Stimulated activated naive CD8-positive, alpha-beta T cell treated with anti-CD3 and anti-CD28 coated beads, Interleukin-15, Interleukin-2, amounts not matched to agents 100 U/mL and 50 U/mL, for 24 hours (primary cell): ENCODE results near the gene POLR2M.

ENCODE experiments used
- ATAC-seq: fragments of 150-1000 bp; cut with Tn5 transposase; one replicate; pipeline ENCODE4 v1.10.0; 2021
- DNase-seq: peaks from one replicate; pipeline ENCODE4 v3.0.0; 2021

Gene POLR2M

DNA sequence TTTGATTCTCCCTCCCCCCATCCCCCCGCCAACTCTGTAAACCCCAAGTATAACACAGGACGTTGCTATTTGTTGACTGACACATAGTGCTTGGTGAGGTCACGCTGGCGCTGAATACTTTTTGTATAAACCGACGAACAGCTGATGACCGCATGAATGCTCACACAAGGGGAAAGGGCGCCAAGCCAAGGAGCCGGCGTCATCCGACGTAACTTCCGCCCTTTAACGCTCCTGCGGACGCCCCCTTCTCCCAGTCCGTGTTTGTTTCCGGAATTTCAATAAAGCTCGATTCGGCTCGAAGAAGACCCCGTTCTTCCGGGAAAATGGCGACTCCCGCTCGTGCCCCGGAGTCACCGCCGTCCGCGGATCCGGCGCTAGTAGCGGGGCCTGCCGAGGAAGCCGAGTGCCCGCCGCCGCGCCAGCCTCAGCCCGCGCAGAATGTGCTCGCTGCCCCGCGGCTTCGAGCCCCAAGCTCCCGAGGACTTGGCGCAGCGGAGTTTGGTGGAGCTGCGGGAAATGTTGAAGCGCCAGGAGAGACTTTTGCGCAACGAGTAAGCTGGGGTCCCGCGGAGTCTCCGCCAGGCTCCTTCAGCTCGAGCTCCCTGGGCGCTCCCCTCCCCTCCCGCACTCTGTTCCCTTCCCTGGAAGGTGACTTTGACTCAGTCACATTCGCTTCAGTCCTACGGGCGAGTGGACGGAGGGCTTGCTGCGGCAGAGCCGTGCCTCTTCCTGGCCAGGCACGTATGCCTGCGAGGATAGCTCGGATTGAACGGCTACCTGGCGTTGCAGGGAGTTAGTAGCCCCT lies at the start of gene POLR2M:
TSS of gene POLR2M (plus strand) at position 310 of the 805 bp plus-strand sequence. CDS start at position 439, 129 bp downstream.
- ATAC-seq (peak; percentile 97), DNase-seq (peak; percentile 89)

DNA sequence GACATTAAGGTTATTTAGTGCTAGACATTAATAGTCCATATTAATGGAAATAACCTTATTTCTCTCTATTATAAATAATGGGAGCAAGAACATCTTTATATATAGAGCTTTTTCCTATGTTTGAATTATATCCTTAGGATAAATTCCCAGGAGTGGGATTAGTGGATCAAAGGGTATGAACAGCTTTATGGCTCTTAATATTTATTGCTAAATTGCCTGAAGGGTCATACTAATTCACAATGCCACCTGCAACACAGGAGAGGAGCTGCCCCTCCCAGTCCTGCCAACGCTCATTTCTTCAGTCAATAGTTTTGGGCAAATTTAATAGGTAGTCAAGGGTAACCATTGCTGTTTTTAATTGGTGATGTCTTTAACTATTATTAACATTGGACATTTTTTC lies 48.9 kb upstream of the POLR2M start:
- ATAC-seq (no peak), DNase-seq (no peak)

DNA sequence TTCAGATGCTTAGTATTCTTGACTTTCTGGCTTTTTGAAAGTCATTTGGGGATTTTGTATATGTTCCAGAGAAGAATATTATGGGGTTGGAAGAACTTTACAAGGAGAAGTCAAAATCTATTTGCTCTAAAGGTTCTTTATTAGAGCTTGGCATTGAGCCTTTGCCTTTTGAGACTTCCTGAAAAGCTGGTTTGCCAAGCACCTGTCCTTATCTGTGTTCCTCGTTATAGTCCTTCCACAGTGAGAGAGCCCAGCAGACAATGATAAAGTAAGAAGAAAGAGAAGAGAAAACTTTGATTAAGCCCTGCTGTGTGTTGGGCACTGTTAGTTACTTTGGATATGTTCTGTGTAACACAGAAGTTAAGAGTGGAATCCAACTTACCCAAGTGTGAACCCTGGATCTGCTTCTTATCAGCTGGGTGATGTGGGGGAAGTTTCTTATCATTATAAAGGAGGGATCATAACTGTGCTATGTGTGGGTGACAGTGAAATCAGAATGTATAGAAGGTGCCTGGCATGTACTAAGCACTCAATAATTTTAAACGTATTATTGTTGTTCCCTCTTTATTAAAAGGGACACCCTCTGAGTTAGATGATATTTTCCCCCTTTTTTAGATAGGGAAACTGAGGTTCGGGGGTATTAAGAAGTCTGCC lies 44.3 kb upstream of the POLR2M start:
- DNase-seq: no peak
- no peak for ATAC-seq

DNA sequence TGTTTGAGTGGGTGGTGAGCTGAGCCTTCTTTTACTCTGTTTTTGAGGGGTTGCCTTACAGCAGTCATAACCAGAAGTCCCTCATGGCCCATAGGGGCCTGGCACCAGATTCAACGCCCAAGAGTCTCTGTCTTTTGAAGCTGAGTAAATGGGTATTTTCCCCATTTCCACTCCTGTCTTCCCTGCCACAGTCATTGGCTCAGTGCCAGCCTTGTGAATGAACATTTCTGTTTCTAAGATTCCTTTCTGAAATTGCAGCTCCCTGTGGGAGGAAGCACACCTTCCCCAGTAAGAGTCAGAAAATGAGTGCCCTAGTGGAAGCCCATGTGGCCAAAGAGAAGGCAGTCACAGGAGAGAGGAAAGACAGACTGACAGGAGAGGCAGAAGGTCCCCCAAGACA lies 43.7 kb upstream of the POLR2M start:
- ATAC-seq (no peak), DNase-seq (no peak)

DNA sequence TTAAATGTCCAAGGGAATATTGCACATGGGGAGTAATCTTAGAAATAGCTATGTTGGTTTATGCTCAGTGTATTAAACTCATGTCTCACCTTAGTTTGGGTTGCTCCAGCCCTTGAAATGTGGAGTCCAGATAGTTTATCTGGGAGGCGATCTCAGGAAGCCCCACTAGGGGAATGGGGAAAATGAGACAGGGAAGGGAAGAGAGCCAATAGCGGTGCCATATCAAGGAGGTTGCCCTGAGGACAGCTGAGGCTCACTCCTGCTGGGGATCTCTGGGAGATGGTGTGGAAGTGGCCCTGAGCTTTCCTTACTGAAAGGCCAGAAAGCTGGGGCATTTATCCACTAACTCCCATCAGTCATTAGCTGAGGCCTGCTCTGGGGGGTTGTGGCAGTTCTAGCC lies 43.3 kb upstream of the POLR2M start:
- no peak for ATAC-seq
- DNase-seq: no peak

DNA sequence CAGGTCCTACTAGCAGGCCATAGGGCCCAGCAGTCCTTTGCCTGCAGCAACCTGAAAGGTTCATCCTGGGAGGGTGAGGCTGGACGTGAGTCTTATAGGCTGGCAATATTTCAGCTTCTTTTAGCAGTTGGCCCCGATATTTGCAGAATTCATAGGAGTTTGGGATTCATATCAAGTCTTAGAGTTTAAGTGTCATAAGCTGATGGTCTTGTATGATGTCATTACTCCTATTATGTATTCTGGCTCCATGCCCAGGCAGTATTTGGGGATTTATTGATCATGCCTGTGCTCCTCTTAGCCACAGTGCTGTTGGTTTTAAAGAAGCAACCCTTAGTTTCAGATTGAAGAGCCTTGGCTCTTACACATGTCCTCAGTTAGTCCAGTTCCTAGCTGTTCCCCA lies 41.3 kb upstream of the POLR2M start:
- ATAC-seq: no peak
- DNase-seq: no peak

DNA sequence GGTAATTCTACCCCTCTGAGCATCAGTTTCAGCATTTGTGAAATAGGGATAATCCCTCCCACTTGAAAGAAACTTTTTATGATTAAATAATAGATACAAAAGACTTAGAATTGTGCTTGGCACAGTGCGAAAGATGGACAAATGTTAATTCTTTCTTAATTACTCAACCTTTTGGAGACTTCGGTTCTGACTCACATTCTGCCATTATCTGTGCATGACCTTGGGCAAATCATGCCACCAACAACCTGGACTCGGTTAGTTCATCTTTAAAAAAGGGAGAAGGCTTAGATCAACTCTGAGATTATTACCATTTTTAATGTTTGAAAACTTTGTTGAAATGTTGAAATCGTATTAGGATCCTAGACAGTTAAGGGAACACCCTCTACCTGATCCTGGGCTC lies 40.6 kb upstream of the POLR2M start:
- no peak for ATAC-seq

DNA sequence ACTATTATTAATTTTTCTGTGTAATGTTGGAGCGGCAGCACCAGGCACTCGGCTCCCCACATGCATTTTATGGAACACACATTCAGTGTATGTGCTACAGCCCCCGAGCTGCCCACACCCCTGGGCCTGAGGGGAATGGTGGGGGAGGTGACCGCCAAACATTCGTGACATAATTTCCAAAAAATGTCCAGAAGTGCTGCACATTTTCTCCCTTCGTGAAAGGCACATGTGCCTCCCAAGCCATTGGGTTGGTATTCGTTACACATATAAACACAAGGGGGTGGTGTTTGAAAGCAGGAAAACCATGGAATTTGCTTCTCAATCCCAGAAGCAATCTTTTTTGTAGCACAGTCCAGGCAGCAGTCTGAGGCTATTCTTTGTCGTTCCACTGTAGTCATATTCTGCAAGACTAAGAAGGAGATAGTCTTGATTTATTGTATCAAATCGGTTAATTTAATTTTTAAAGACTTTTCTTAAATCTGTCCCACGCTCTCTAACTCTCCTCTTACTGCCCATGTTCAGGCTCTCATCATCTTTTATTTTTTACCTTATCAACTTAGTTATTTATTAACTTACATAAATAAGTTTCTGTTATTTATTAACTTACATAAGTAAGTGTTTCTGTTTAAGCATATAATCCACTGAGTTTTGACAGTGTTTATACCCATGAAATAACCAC lies 39.2 kb upstream of the POLR2M start:
- ATAC-seq: no peak
- DNase-seq: no peak

More for the DNA sequence above, 40.6 kb upstream of the POLR2M start:
- no peak for DNase-seq

DNA sequence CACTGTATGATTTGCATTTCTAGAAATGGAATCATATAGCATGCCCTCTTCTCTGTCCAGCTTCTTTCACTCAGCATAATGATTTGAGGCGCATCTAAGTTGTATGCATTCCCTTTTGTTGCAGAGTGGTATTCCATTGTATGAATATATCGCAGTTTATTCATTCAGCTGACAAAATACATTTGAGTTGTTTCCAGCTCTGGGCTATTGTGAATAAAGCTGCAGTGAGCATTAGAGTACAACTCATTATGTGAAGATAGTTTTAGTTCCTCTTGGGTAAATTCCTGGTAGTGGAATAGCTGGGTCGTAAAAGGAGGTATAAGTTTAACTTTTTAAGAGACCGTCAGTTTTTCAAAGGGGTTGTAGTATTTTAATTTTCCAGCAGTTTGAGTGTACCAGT lies 38.5 kb upstream of the POLR2M start:
- DNase-seq (no peak), ATAC-seq (no peak)

DNA sequence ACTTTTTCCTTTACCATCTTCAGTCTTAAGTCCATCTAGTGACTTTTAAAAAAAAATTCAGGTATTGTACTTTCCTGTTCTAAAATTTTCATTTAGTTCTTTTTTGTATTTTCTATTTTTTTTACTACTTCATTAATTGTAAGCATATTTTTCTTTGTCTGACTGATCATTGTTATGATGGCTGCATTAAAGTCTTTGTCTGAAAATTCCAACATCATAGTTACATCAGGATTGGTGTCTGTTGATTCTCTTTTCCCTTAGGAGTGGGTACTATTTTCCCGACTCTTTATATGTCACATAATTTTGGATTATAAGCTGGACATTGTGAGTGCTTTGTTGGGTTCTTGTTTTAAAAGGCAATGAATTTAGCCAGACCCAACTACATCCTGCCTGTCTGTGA lies 34.9 kb upstream of the POLR2M start:
- DNase-seq: no peak
- ATAC-seq: no peak

DNA sequence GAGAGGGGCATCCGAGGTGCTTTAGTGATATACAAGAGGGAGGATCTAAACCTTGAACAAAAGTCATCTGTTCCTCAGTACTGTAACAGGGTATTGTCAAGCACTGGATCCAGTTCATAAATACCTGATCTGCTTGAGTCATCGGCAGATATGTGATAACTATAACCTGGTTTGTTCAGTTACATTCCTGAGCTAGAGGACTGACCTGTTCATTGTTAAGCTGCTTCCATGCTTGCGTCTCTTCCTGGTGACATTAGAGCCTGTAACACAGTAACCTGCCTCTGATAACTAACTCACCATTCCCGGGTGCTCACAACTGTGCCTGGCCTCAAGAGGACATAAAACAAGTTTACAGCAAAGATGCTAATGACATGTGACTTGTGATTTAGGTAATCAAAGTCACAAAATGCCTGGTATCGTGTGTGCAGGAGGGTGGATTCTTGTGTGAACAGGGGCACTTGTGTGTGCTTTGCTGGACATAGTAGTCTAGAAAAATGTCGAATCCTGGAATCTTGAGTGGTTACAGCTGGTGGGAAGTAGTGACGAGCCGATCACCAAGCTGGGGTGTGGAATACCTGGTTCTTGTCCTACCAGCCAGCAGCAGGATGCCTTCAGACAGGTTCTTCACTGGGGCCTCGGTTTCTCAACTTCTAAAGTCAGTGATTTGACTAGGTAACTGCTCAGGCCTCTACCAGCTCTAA lies 30.9 kb upstream of the POLR2M start:
- no peak for ATAC-seq
- no peak for DNase-seq

DNA sequence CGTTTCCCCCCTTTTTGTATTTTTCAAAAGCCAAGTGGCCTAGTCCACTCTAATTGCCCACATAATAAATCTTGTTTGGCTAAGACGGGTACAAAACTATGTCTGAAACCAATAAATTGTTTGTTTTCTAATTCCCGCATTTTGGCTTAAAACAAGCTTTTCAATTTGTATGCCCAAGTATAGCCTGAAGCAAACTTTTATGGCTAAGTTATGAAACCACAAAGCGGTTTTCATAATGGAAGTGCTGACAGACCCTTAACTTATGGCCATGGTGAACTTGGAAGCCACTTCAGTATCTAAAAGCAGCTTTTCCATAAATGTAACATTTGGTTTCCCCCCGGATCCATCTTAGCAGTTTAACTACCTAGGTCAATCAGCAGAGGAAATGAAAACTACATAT lies 29.9 kb upstream of the POLR2M start:
- ATAC-seq (no peak), DNase-seq (no peak)

DNA sequence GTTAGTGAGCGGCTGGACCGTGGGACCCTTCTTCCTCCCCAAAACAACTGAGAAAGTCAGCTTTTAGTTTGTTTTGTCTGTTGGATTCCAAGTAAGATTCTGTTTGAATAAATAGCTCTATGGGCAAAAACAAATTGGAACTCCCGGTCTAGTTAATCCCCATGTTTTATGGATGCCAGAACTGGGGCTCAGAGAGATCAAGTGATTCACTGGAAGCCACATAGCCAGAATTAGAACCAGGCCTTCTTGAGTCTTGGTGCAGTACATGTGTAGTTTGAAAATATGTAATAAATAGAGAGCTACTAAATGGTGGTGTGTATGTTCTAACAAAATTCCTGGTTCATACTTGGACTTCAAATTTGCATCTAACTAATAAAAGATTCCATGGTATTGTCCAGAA lies 29.3 kb upstream of the POLR2M start:
- ATAC-seq (no peak), DNase-seq (no peak)

DNA sequence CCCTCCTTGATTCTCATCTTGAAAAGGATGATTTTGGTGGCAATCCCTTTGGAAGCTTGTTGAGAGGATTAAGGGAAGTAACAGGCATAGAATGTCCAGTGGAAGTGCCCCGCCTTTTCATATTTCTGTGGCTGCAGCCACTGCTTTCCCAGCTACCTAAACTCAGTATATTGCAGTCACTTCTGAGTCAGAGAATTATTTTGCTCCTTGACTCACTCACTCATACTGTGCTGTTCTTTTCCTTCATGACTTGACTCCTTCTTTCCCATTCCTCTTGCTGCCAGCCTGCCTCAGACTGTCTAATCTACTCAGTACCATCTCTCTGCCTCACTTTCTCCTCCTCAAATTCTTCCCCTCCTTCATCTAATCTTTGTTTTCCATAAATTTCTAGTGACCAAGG lies 26.5 kb upstream of the POLR2M start:
- ATAC-seq (no peak), DNase-seq (no peak)

DNA sequence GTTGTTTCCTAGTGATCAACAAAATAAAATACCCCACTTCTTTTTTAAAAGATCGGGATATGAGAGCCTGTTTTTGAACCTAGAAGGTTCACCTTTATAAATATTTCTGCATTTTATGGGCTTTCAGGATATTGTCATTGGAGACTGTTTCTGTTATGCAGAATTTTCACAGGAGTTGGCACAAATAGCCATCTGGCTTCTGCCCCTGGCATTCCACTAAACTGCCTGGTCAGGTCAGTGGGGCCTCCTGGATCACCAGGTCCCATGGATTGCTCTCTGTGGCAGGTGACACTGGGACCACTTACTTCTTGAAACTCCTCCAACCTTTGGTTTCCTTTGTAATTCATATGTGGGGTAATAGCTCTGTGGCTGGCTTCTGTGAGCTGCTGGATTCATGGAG lies 25.5 kb upstream of the POLR2M start:
- DNase-seq (no peak), ATAC-seq (no peak)

DNA sequence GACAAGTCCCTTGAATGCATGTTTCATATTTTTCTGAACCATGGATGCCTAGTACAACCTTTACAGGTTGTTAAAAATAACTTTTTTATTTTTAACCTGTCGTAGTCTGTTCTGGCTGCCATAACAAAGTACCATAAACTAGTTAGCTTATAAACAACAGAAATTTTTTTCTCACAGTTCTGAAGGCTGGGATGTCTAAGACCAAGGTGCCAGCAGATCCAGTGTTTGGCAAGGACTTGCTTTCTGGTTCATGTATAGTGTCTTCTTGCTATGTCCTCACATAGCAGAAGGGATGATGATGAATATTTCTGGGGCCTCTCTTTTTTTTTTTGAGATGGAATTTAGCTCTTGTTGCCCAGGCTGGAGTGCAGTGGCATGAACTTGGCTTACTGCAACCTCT lies 23.0 kb upstream of the POLR2M start:
- ATAC-seq: no peak
- DNase-seq: no peak

DNA sequence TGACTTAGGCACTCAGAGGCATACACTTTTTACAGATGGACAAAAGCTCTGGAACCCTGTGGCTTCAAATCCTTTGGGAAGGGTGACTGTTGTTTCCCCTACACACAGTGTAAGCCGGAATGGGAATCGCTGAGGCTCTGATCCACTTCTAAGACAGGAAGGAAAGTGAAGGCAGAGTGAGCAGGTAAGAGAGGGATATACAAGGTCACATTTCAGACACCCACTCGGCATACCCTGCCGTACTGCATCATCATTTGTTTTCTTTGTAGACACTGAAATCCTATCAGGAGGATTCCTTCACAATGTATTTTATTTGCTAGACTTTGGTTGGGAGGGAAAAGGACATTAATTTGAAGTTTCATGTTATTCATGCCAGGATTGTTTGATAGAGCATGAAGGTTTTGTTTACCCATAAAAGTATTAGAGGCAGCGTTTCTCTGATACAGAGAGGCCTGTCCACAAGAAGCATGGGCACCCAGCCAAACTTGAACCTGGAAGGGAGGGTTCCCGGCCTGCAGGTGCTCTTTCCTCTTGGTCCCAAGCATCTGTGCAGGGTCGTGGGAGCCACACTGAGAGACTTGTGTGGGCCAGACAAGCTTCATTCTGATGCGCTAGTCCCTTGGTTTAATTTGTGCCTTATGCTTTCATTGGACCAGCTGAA lies 21.9 kb upstream of the POLR2M start:
- no peak for ATAC-seq
- no peak for DNase-seq

DNA sequence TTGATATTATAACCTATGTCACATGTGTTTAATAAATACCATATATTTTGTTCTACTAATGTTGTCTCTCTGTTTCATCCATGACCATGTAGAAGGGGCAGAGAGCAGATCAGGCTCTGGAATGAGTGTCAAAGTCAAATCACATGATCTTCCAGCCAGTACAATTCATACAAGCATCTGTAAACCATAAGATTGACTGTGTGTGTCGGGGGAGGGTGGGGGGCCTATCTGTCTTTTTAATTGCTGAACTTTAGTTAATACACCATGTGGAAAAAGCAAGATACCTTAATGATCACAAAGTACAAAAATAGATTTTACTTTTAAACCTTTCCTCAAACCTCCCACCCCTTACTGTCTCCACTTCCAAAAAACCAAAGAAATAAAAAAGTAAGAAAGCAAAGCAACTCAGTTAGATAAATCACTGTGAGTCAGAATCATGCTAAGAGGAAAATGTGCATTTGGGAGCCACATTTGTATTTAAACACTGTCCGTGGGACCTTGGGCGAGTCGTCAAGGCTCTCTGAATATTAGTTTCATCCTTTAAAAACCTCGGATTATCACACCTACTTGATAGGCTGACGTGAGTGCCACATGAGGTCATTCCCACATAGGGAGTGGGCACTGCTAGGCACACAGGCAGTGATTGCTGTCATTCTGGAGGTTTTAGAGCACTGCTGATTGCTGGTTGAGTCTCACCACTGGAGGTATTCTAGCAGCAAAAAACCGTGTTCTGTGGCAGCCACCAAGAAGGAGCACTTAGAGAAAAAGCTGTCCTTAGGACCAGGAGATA lies 21.0 kb upstream of the POLR2M start:
- DNase-seq (no peak), ATAC-seq (no peak)

DNA sequence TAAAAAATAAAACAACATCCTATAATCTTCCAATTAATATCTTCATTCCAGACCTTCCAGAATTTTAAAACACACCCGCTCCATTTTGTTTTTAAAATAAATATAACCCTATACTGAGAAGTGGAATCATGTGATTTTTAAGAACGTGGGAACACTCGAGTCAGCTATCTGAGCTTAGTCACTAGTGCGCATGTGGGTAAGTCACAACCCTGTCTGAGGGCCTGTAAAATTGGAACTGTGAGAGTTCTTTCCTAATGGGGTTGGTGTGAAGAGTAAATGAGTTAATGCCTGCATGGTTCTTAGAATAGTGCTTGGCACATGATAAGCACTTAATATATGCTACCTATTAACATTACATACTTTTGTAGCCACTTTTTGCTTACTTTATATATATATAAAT lies 19.9 kb upstream of the POLR2M start:
- ATAC-seq (no peak), DNase-seq (no peak)

DNA sequence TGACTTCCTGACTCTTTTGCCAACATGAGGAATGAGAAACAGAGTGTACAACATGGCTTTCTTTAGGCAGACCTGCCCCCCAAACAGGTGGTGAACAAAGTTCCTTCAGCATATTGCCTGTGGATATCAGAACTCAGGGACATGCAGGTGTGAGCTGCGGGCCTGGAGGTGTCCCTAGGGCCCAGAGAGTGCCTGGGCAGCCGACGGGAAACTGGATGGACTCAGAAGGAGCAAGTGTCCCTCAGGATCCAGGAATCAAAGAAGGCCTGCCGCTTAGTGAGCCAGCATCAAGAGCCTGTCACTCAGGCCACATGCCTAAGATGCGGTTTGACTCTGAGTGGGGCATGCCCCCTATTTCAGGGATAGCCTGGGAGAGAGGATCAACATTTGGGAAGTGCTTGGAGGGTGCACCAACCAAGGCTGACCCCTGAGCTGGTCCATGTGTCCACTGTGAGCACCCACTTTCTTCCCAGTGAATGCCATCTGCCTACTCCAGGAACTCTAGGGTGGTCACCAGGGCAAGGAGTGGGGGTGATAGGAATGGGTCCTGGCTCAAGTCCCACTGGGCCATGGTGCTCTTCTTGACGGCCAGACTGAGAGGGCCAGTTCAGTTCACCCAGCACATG lies 16.1 kb upstream of the POLR2M start:
- DNase-seq (no peak), ATAC-seq (no peak)

DNA sequence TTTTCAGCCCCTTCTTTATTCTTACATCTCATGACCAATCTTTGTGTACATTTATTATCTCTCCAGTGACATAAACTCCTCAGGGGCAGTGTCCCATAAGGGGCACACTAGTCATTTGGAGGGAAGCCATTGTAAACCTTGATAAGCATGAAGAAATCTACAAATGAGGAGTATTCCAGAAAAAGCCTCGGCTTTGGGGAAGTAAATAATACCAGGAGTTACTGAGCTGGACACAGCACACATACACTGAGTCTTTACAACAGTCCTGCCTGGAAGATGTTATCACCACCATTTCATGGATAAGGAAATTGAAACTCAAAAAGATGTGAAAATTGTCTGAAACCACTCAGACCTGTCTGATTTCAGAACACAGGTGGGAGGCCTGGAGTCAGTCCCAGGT lies 15.4 kb upstream of the POLR2M start:
- DNase-seq (no peak), ATAC-seq (no peak)
